Stimulated activated CD4-positive, alpha-beta T cell treated with anti-CD3 and anti-CD28 coated beads, Interleukin-1b, Interleukin-23, amount 100 ng/mL, for 24 hours (primary cell): ENCODE data around the gene SHTN1.

Source experiments
- DNase-seq, 4 experiments: peaks; one replicate each; pipeline ENCODE4 v3.0.0-alpha.2; 2020; ENCODE audit warnings: low read depth in 4 of 4, low spot score in 1 of 4

SHTN1 gene

GRCh38 chr10:116836083-116836482 lies 168.9 kb downstream of the SHTN1 start:
- no peak for DNase-seq

DNA sequence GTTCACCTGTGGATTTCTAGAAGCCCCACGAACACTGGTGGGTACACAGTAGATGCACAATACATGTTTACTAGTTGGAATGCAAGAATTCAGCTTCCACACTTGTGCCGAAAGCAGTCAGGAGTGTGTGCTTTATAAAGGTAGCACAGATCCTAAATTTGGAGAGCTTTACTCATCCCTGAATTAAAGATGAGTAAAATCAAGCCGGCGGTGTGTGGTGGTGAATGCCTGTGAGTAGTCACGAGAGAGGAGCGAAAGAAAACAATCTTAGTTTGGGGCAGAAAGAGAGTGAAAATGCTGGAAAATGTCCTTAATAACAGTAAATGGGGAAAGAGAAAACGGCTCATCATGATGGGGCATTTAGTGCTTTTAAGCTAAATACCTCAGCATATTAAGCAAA lies 169.3 kb downstream of the SHTN1 start:
- DNase-seq, result no peak

GRCh38 chr10:116833986-116834985 lies 170.7 kb downstream of the SHTN1 start:
- DNase-seq, result no peak

GRCh38 chr10:116831790-116832189 lies 173.2 kb downstream of the SHTN1 start:
- DNase-seq, result no peak
